M059J (cell line): ENCODE data around the gene CD48. TPM values are rescaled to one million over a fixed set of nuclear protein-coding genes. Genes with fewer than 3 reads are reported as not detected.
"Not testable (repeated sequence)": the region's sequence is repeated elsewhere in the genome, so short reads cannot be mapped to it uniquely, and the experiment has no call there.

ENCODE experiments used
- DNase-seq: peaks from one replicate; pipeline ENCODE4 v3.0.0-alpha.2; 2012; ENCODE audit warnings: low read depth
- total RNA-seq: library from RNA; depleted of rRNA; stranded (reverse); fragments of >200 nt; shearing (Covaris generic); gene quantifications from 2 replicates; pipeline ENCODE4 v1.2.3, GENCODE V29; 2014

The CD48 gene
- total RNA-seq, 1 experiment from 2014 or later = 0.05 TPM

DNA sequence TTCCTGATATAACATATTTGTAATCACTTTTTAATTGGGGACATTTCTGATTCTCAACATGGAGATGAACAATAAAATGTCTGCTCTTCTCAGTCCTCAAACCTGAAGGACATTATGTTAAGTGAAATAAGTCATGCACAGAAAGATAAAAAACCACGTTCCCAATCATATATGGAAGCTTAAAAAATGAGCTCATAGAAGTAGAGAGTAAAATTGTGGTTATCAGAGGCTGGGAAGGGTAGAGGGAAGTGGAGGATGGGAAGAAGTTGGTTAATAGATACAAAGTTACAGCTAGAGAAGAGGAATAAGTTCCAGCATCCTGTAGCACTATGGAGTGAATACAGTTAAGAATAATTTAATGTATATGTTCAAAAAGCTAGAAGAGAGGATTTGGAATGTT lies 1.5 kb upstream of the CD48 start:
- no peak for DNase-seq

DNA sequence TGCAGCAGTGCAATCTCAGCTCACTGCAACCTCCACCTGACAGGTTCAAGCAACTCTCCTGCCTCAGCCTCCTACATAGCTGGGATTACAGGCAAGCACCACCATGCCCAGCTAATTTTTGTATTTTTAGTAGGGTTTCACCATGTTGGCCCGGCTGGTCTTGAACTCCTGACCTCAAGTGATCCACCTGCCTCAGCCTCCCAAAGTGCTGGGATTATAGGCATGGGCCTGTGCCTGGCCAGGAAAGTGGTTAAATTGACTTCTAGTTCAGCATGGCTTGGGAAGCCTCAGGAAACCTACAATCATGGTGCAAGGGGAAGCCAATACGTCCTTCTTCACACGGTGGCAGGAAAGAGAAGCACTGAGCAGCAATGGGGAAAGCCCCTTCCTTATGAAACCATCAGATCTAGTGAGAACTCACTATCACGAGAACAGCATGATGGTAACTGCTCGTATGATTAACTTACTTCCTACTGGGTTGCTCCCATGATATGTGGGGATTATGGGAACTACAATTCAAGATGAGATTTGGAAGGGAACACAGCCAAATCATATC lies 981 bp upstream of the CD48 start:
- DNase-seq = not testable (repeated sequence)

DNA sequence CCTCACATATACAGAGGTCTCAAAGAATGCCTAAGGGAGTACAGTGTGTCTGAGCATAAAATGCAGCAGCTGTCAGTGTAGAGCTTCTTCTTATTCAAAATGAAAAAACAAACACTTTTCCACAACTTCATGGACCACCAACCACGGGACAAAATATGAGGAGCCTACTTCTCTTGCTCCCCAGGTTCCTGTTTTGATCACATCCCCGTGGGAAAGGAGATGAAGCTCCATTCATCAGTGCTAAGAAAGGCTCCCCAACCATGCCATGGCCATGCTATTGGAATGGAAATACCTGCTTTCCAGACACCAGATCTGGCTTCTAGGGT lies 383 bp downstream of the CD48 start:
- DNase-seq = no peak

DNA sequence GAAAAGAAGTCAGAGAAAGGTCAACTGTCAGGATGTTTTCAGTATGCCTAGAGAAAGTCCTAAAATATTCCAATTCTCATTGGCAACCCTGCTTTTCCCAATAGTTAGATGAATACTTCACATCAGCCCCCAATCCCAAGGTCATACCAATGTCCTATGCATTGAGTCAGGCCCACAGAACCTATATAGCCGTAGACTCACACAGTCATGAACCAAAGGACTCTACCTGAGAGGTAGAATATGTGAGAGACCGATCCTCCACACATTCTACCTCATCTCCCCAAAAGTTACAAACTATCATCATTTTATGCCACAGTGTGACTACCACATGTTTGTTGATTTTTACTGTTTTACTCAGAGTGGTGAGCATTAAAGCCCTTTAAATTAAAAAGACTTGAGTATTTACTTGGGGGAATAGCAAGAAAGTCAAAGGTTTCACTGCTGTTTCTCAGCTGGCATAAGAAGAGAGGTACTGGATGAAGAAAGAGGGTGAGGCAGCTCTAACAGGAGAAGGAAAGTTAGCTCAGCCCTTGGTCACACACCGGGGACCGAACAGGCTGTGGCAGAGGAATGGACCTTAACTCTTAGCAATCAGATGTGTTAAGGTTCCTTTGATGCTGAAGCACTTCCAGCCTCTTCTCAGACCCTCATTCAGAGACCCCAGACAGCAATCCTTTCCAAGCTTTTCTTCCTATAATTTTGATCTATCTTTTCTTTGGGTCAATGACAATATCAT lies 937 bp downstream of the CD48 start:
- DNase-seq = no peak

DNA sequence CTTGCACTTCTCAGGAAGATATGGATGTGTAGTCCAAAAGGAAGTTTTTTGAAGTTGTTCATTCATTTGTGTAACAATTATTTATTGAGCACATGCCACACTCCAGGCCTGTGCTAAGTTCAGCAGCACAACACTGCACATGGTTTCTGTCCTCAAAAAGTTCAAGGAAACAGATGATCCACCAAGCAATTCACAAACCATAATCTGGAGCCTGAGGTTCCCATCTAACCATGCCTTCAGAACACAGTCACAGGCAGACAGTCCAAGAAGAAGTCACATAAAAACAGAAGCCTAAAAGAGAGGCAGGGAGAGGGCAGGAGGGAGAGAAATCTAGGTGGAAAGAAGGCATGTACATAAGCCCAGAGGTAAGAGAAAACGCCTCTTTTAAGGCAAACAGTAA lies 1.9 kb downstream of the CD48 start:
- DNase-seq = no peak

DNA sequence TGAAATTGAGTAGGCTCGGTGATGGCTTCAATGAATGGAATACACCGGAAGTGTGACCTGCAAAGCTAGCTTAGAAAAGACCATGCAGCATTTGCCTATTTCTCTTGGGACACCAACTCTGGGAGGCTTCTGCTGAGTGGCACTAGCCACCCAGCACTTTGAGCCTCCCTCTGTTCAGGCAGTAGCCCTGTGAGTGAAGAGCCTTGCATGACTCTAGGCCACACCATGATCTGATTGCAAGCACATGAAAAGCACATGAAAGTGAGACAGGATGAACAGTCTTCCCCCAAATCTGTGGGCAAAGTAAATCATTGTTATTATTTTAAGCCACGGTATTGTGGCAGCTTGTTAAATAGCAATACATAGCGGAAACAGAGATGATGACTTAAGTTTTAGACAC lies 2.8 kb downstream of the CD48 start:
- no peak for DNase-seq

DNA sequence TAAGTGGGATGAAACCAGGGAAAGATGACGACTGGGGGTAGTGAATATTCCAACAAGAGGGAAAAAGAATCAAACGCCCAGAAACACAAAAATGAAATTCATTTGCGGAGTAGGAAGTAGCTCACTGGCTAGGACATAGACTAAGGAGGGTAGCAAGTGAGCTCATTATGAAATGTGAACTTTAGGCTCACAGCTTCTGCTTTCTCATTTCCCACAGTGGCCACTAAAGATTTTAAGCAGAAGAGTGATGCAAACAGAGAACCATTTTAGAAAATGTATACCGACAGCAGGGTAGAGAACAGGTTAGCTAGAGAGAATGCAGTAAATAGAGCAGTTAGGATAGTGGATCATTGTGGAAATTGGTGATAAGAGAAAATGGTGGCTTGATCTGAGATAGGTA lies 3.5 kb downstream of the CD48 start:
- DNase-seq = no peak

DNA sequence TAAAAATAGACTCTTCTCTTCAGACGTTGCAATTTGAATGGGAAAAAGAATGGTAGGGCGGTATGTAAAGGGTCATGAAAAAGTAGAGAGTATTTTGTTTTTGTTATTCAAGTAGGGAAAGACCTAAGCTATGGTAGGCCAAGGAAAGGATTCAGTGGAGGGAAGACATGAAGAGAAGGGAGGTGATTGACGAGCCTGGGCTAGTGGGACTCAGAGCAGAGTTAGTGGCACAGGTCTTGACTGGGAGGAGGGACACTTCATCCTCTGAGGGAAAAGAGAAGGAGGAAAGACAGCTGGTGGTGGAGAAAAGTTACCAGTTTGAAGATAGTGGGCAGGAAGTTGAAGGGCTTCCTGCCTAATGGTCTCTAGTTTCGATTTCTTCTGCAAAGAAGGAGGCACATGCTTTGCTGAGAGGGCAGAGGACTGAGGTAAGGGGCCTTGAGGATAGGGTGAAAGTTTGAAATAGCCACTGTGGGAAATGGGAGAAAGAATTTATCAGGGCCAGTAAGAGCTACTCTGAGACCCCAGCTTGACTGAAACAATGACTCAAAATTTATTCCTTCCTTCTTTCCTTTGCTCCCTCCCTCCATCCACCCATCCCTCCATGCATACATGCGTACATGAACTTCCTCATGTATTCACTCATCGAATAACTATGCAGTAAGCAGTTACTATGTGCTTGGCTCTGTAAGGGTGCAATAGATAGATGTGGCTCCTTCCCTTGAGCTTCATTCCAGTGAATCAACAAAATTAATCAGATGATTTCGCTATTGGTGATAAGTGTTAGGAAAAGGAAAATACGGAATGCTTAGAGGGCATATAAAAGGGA lies 4.2 kb downstream of the CD48 start:
- no peak for DNase-seq

DNA sequence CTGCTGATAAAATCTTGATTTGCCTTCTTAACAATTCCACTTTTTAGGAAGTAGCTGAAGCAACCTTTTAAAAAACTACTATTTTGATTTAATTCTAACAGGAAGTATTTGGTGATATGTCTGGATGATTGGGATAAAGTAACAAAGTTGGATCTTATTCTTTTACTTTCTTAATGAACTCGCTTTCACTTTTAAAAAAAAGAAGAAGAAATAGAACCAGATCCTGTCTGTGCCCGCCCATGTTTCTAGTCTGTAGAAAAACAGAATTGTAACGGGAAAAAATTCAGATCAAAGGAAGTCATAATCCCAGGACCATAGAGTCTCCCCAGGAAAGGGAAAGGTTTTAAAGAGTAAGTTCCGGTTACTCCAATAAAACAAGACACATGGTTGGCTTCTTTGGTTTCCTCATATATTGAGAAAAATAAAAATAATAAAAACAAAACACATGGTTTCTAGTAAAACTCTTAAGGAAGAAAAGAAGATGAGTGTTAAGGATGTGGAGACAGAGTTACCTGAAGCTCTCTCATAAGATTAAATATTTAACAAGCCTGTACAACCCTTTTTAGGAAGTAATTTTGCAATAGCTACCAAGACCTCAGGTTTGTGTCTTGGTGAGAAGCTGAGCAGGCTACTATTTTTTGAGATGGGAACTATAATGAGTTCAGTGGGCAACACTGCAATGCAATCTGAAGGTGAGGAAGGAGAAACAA lies 4.9 kb downstream of the CD48 start:
- DNase-seq = no peak

DNA sequence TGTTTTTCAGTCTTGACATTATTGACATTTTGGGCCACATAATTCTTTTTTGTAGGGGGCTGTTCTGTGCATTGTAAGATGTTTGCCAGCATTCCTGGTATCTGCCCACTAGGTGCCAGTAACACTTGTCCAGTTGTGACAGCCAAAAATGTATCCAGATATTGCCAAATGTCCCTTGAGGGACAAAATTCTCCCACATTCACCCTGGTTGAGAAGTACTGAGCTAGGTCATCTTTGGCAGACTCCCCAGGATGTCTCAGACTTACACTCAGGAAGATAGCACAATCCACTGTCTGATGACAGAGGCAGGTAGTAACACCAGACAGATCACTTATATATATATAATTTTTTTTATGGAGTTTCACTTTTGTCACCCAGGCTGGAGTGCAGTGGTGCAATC lies 5.9 kb downstream of the CD48 start:
- no peak for DNase-seq

DNA sequence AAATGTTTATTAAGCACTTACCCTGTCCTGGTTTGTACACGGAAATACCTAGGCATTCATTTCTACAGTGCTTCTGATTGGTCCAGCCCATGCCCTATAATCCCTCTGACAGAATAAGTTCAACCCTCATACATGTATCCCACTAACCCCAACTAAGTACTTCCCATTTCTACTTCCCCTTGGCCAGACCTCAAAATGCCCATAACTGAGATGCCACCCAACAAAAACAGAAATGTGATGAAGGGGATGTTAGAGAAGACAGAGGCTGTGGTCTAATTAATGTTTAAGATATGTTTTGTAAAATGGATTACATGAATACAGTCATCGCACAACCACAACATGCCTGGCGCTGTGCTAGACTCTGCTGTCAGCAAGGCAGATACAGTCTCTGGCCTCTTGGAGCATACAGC lies 6.4 kb downstream of the CD48 start:
- not testable (repeated sequence) for DNase-seq

DNA sequence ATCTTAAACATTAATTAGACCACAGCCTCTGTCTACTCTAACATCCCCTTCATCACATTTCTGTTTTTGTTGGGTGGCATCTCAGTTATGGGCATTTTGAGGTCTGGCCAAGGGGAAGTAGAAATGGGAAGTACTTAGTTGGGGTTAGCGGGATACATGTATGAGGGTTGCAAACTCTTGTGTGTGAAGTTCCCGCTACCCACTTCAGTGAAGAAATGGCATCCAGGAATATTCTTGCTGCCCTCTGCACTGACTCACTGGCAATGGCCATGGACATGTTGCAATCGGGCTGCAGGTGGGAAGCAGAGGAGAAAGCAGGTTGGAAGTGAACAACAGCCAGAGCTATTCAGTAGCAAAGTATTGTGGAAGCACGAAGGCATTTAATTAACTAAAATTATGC lies 7.4 kb downstream of the CD48 start:
- no peak for DNase-seq

DNA sequence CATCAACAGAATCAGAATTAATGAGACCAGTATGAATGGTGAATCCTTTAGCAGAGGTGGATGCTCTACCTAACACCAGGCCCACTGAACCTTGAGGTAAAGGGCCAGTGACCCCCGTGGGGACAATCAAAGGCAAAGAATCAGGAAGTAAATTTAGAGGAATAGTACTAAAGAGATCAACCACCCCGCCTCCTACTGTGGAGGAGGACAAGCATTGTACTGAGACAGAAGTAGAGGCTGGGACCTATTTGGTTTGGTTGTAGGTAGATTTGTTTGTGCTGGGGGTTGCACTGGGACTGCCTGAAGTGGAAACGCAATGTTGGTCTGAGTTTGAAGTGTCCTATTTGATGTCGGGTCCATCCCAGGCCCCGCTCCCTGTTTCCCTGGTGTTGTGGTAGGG lies 9.5 kb downstream of the CD48 start:
- no peak for DNase-seq

DNA sequence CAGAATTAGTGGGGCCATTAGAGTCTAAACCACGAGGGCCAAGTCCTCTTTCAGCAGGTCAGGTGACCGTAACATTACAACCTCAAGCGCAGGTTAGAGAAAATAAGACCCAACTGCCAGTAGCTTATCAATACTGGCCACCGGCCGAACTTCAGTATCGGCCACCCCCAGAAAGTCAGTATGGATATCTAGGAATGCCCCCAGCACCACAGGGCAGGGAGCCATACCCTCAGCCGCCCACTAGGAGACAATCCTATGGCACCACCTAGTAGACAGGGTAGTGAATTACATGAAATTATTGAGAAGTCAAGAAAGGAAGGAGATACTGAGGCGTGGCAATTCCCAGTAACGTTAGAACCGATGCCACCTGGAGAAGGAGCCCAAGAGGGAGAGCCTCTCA lies 19.2 kb downstream of the CD48 start:
- not testable (repeated sequence) for DNase-seq

DNA sequence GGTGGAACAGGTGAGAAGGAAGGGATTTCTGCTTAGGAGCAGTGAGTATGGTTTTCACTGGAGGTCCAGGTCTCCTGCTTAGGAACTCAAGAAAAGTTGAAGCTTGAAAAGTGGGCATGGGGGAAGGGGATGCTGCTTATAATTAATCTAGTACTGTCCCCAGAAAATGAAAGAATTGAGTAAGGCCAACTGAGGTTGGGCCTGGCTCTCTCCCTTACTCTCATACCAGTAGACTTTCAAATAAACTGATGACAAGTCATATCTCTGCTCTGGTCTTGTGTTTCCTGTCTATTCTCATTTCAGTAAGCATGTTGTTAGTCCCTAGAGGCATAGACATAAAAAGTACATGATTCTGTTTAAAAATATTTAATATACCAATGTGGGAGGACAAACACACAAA lies 26.4 kb downstream of the CD48 start:
- no peak for DNase-seq

DNA sequence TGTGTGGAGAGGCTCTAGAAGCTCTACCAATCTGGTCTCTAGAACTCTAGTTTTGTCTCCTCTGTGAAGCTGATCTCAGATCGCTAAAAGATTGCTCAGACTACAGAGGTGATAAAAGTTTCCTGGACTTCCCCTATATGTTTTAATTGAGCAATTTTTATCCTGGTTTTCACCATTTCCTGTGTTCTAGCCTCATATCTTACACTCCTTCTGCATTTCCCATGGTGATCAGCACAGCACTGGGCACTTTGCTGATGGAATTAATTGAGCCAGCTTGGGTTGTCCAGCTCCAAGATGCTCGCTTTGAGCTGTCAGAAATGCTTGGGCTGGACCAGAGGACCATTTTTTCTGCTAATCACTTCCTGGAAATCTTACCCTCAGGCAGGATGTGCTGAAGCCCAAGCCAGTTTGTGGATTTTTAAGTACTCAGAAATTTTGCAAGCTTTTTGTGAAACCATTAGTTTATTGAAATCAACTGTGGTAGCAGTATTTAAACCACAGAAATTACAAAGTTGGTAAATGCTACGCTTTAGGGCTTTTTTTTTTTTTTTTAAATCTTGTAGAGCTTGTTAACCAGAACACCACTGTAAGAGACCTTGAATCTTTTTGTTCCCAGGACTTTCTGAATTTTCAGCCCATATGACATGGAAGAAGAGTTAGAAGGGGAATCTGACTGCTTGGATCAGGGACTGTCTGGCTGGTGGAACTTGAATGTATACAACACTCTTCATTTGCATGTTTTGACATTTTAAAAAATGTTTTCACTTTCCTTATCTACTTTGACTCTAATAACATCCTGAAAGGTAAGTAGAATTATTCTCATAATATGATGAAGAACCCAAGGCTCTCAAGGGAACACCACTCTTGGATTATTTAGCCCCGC lies 28.4 kb downstream of the CD48 start:
- peak; percentile 41 for DNase-seq

DNA sequence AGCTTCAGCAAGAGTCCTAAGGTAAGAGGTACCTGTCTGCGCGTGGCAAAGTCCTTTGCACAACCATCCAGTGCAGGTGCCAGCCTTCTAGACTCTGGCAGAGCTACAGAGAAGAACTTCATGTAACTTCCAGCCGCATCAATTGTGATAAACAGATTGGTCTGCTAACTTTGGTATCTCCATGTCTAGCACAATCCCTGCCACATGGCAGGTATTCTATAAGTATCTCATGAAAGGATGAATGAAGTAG lies 29.8 kb downstream of the CD48 start:
- DNase-seq = no peak

DNA sequence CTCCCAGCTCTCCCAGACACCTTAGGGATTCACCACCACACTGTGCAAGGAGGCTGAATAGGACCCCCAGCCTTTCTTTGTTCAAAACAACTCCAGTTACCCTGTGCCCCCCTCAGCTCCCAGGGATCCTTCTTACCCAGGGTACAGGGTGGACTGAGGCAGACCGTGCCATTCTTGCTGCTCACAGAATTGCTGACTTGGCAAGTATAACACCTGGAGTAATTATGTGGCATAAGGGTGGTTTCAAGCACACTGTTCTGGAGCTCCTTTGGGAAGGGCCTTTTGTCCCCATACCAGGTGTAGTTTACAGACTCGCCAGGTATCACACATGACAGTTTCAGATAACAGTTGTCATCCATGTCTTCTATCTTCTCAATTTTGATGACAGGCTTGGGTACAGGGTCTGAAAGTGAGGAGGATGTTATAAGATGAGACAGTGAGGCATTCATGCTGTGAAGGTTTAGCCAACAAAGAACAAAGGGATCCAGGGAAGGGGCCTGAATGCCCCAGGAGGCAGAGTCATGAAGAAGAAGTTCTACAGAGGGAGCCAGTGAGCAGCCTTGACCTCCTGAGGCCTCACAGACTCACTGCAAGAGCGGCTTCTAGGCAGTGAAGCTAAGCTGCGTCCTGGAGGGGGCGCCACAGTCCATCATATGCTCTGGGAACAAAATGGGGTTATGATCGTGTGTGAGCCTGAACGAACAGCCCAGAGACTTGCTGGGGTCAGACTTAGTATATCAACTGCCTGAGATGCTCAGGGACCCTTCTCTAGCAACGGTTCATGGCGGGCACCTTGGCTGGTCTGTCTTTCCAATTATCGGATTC lies 30.3 kb downstream of the CD48 start:
- peak; percentile 68 for DNase-seq

DNA sequence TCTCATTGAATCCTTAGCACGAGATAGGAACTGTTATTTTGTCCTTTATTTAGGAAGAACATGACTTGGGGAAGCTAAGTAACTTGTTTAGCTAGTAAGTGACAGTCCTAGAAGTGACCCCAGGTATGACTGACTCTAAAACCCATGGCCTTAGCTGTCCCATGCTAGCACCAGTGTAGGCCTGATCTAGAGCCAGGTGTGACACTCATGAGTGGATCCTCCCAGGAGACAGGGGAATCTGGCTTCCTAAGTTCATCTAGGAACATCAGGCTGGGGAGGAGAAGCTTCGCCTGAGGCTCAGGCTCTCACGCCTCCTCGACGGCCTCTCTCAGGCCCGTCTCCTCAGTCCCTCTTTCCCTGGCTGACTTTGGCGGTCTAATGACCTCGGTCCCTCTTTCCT lies 31.2 kb downstream of the CD48 start:
- no peak for DNase-seq

DNA sequence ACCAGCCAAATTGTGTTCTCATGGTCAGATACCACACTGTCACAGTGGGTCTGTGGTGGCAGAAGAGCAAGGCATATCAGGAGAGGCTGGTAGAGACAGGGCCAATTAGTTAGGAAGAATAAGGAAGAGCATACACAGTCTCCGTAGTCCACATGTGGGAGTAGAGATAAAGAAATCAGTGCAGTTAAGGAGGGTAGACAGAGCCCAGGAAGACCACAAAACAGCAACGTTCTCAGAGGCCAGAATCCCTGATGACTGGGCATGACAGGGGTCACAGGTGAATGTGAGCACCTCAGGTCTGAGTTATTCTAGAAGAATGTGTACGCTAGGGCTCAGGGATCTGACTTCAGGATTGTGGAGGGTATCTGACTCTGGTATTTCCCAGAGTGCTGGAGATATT lies 31.7 kb downstream of the CD48 start:
- no peak for DNase-seq
